GM19468 (cell line): Measurements from ENCODE around the gene ERO1B.
A peak's percentile ranks its signal among the peaks of the same experiment; 100 is the strongest.

Experiments used
- ATAC-seq: cut with Tn5 transposase; IDR thresholded peaks from one replicate; pipeline ENCODE4 v1.9.1; 2021; ENCODE audit warnings: mild to moderate bottlenecking, moderate library complexity, moderate number of reproducible peaks; ENCODE audit not compliant: unreplicated experiment; ENCODE audit errors: extremely low read depth

The ERO1B gene

GRCh38 chr1:236301080-236301957 lies 19.6 kb upstream of the ERO1B start:
- no peak for ATAC-seq

- no peak for ATAC-seq
Observed at GRCh38 chr1:236297161-236297560, 15.4 kb upstream of the ERO1B start.

GRCh38 chr1:236292425-236292824 lies 10.7 kb upstream of the ERO1B start:
- no peak for ATAC-seq

- no peak for ATAC-seq
Observed at GRCh38 chr1:236289492-236290131, 7.9 kb upstream of the ERO1B start.

DNA sequence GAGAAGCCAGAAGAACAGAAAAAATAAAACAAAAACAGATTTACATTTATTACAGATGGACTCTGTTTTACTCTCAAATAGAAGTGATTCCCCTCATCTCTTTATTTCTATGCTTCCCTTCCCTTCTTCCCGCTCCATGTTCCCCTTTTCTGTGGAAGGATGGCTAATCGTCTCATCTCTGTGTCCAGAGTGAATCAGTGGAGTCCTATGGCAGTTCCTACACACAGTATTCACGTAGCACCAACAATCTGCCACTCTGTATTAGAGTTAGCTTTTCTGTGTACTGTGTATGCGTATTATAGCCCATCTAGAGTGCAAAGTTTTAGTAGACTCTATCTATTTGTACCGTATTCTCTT lies 6.8 kb upstream of the ERO1B start:
- ATAC-seq: no peak

GRCh38 chr1:236287757-236288619 lies 6.2 kb upstream of the ERO1B start:
- no peak for ATAC-seq

DNA sequence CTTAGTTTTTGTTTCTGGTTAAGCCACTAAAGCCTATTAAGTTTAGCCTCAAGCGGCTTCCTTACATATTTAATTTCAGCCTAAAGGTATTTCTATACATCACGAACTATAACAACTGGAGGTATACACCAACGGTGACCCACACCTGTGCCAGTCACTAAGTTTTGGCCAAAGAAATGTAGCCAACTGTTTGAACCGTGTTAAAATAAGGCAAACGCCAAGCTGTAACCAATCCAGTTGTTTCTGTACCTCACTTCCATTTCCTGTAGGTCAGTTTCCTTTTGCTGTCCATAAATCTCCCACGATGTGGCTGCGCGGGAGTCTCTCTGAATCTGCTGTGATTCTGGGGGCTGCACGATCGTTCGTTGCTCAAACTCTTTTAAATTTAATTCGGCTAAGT lies 5.6 kb upstream of the ERO1B start:
- no peak for ATAC-seq

DNA sequence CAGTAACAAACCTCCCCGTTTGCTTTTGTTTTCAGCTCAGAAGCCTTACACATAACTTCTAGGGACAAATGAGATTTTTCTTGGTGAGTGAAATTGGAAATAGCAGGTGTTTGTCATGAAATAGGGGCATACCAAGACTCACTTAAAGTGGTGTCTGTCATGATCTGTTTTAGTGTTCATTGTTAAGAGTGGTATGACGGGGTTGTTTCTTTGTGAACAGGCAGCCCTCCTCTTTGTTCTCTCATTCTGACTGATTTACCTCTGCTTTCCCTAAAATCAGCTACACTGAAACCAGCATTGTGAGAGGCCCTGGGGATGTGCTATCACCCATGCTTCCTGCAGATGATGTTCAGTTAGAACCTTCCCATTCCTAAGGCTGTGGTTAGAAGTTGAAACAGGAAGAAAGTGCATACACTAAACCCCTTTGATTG lies 2.5 kb upstream of the ERO1B start:
- peak; percentile 48 for ATAC-seq

DNA sequence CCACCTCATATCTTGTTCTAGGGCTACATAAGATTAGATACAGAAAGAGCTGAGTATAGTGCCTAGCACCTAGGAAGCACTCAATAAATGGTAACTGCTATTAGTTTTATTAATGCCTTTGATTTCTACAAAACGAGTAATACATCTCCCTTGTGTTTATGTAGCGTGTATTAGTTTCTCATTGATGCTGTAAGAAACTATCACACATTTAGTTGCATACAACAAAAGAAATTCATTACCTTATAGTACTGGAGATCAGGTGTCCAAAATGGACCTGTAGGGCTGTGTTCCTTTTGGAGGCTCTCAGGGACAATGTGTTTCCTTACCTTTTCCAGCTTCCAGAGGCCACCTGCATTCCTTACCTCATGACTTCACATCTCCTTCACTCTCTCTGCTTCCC lies 961 bp upstream of the ERO1B start:
- no peak for ATAC-seq

DNA sequence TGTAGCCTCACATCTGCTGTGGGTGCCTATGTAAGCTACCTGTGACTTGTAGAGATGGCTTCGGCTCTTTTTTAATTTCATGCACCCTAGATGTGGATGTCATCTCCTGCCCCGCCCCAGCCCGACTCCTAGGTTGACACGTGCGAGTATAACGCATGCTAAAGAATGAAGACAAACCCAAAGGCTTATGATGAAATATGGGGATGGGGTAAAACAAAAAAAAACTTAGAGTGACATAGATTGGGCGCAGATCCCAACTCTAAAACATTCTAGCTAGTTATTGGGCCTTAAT lies 613 bp upstream of the ERO1B start:
- ATAC-seq: no peak

DNA sequence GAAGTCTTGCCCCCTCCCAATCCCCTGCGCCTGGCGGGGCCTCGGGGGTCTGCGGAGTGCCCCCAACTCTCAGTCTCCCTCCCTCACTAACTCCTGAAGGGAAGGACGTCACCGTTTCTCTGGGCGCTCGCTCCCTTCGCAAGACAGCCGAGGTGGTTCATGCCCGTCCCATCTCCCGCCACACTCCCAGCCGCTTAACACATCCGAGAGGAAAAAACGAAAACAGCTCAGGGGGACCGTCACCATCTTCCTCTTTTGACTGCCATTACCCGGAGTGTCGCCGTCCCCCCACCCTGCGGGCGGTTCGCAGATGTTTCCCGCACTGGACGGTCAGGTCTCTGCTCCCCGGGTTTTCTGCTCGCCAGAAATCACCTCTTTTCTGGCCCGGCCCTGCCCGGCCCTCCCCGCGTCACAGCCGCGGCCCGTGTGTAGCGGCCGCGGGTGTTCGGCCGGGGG lies 532 bp downstream of the ERO1B start:
- ATAC-seq: no peak

GRCh38 chr1:236280438-236281197 lies 1.1 kb downstream of the ERO1B start:
- ATAC-seq: no peak

- no peak for ATAC-seq
Observed at GRCh38 chr1:236275586-236275985, 6.2 kb downstream of the ERO1B start.

- no peak for ATAC-seq
Observed at GRCh38 chr1:236275061-236275460, 6.7 kb downstream of the ERO1B start.

- no peak for ATAC-seq
Observed at GRCh38 chr1:236273358-236273757, 8.4 kb downstream of the ERO1B start.

GRCh38 chr1:236269439-236269838 lies 12.3 kb downstream of the ERO1B start:
- no peak for ATAC-seq

GRCh38 chr1:236261898-236262297 lies 19.9 kb downstream of the ERO1B start:
- ATAC-seq: no peak

GRCh38 chr1:236261033-236261432 lies 20.7 kb downstream of the ERO1B start:
- no peak for ATAC-seq

GRCh38 chr1:236259043-236259442 lies 22.7 kb downstream of the ERO1B start:
- ATAC-seq: no peak

DNA sequence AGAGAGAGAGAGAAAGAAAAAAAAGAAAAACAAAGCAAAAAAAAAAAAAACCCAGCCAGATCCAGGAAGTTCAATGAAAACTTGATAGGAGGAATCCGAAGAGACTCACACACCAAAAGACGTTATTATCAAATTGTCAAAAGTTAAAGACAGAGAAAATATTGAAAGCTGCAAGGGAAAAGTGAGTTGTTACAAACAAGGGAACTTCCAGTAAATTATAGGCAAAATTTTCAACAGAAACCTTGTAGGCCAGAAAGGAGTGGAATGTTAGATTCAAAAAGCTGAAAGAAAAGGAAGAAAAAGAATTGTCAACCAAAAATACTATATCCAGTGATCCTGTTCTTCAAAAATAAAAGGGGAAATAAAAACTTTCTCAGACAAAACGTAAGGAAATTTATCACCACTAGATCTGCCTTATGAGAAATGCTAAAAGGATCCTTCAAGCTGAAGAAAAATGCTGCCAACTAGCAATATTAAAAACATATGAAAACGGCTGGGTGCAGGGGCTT lies 23.6 kb downstream of the ERO1B start:
- no peak for ATAC-seq
